Esophagus squamous epithelium (tissue), 4 donors: ENCODE measurements around the gene HEMGN.

ENCODE experiments used
- POLR2A ChIP-seq, 4 donors: fragments of 450-650 bp; IDR thresholded peaks; one replicate each; pipeline ENCODE4 v1.6.1; 2017; ENCODE audit warnings: antibody characterized with exemption in 4 of 4, mild to moderate bottlenecking in 4 of 4, moderate library complexity in 3 of 4
- TF ChIP-seq, protein P1 (sequence below), 6 experiments: fragments of 450-650 bp in 4 of 6; fragments of 200-600 bp in 2 of 6; sonication (generic) in 2 of 6; IDR thresholded peaks; one replicate each; pipeline ENCODE4 v1.5.1; 2016 to 2019; ENCODE audit warnings: antibody characterized with exemption in 6 of 6, mild to moderate bottlenecking in 4 of 6, moderate library complexity in 4 of 6

DNA sequence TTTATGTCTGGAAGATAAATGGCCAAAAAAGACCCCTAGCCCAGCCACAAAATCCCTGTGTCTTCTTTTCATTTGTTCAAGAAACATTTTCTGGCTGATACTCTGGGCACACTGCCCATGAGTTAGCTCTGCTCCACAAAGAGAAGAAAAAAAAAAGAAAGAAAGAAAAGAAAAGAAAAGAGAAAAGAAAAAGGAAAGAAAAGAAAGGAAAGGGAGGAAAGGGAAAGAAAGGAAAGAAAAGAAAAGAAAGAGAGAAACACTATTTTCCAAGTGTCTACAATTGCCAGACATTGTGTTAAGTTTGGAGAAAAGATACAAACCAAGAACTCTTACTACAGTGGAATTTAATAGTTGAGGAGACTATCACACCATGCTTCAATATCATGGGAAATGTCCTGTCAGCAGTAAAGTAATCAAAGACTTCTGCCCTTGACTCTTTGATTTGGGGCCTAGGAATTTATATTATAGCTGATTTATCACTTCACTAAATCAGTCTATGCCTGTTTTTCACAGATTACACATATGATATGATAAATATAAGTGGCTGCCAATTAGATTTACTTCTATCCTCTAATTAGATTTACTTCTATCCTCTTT is 18.7 kb downstream of the HEMGN start:
- TF ChIP-seq, protein P1, sequence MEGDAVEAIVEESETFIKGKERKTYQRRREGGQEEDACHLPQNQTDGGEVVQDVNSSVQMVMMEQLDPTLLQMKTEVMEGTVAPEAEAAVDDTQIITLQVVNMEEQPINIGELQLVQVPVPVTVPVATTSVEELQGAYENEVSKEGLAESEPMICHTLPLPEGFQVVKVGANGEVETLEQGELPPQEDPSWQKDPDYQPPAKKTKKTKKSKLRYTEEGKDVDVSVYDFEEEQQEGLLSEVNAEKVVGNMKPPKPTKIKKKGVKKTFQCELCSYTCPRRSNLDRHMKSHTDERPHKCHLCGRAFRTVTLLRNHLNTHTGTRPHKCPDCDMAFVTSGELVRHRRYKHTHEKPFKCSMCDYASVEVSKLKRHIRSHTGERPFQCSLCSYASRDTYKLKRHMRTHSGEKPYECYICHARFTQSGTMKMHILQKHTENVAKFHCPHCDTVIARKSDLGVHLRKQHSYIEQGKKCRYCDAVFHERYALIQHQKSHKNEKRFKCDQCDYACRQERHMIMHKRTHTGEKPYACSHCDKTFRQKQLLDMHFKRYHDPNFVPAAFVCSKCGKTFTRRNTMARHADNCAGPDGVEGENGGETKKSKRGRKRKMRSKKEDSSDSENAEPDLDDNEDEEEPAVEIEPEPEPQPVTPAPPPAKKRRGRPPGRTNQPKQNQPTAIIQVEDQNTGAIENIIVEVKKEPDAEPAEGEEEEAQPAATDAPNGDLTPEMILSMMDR (IDR thresholded peaks at IDR 0.05) = no peak
- TF ChIP-seq POLR2A (IDR thresholded peaks at IDR 0.05) = no peak
